ENCODE results near the gene RPS27A. TPM values are rescaled to one million over a fixed set of nuclear protein-coding genes. Genes with fewer than 3 reads are reported as not detected.

RPS27A gene
- total and polyA plus RNA-seq, 2 donors (not counting 3 experiments of a cell fraction or from before 2014, with no cell fraction given): 926 to 1,136 TPM

GRCh38 chr2:55213822-55214221 is 18.7 kb upstream of the RPS27A start:
- H3K27me3 ChIP-seq (ENCODE audit: control insufficient read depth in 2 of 2, insufficient read depth in 2 of 2, low read length in 2 of 2): no peaks in the 10 kb centered on the region
- H3K27ac ChIP-seq (ENCODE audit: insufficient read depth, low read depth, low read length): no peak overlapping the region
- H3K36me3 ChIP-seq (ENCODE audit: control insufficient read depth in 2 of 2, extremely low read depth in 1 of 2, insufficient read depth in 2 of 2, low read length in 2 of 2): no peaks in the 10 kb centered on the region
- BruUV-seq (replicated peaks): no TSS peak
- ChIA-PET POLR2A (no interaction called here), CTCF (no interaction called here)
- DNase-seq (ENCODE audit: low read depth, low spot score) (no peak), FAIRE-seq (no peak)
- no peaks in the 10 kb centered on the region for H3K79me2 ChIP-seq (ENCODE audit: control insufficient read depth, insufficient read depth, low read length)
- no peak for TF ChIP-seq MAX (IDR thresholded peaks at IDR 0.05; ENCODE audit: insufficient read depth, insufficient read length)
- no peak for TF ChIP-seq CTCF (IDR thresholded peaks at IDR 0.05; ENCODE audit: extremely low read depth in 1 of 2, insufficient read depth in 1 of 2, low read depth in 1 of 2, low read length in 2 of 2)
- no peak for TF ChIP-seq MYC (IDR thresholded peaks at IDR 0.05; ENCODE audit: low read depth, low read length)
- TF ChIP-seq POLR2AphosphoS5 (IDR thresholded peaks at IDR 0.05; ENCODE audit: insufficient read depth, low read depth, low read length): no peak
- no peak for TF ChIP-seq GATA2 (IDR thresholded peaks at IDR 0.05; ENCODE audit: insufficient read depth, insufficient read length, low read depth, low read length)
- no peak for TF ChIP-seq FOS (IDR thresholded peaks at IDR 0.05; ENCODE audit: borderline replicate concordance, insufficient read depth, low read length)
- no peak for TF ChIP-seq EZH2 (IDR thresholded peaks at IDR 0.05; ENCODE audit: borderline replicate concordance, low read depth, low read length, severe bottlenecking)
- no peak for TF ChIP-seq JUN (IDR thresholded peaks at IDR 0.05; ENCODE audit: borderline replicate concordance, insufficient read depth, insufficient read length, low read depth)
- no peak for TF ChIP-seq POLR2A (IDR thresholded peaks at IDR 0.05; ENCODE audit: low read depth, low read length)
- H3K4me1 ChIP-seq (ENCODE audit: control insufficient read depth, extremely low read depth, insufficient read depth, low read length): no peaks in the 10 kb centered on the region
- intact Hi-C loops (cut with micrococcal nuclease) (no loop called here), dilution Hi-C loops (cut with MboI; ENCODE audit: extremely low pct_ligation_motif_present, low sequenced_read_pairs) (no loop called here)
- no peaks in the 10 kb centered on the region for H4K20me1 ChIP-seq (replicated peaks; ENCODE audit: control insufficient read depth, extremely low read depth, insufficient read depth, low read length)
- no peak overlapping the region for H3K4me2 ChIP-seq (ENCODE audit: insufficient read depth, low read length)
- H3K9me1 ChIP-seq (replicated peaks; ENCODE audit: control insufficient read depth, extremely low read depth, insufficient read depth, low read length): no peaks in the 10 kb centered on the region
- no peaks in the 10 kb centered on the region for H3K9me3 ChIP-seq (replicated peaks; ENCODE audit: control insufficient read depth, insufficient read depth, low read length)
- no peak overlapping the region for H3K9ac ChIP-seq (replicated peaks; ENCODE audit: extremely low read depth, insufficient read depth, low read length)
- no peak overlapping the region for H2AFZ ChIP-seq (ENCODE audit: low read depth, low read length)
- H3K4me3 ChIP-seq (replicated peaks in 1 of 3; ENCODE audit: insufficient read depth in 1 of 3, low read depth in 1 of 3, low read length in 3 of 3): no peak overlapping the region

Measured in endothelial cell of umbilical vein (primary cell).